ENCODE data around the gene RHBDL1. TPM values are rescaled to one million over a fixed set of nuclear protein-coding genes. Genes with fewer than 3 reads are reported as not detected.

Gene RHBDL1
- total RNA-seq, 1 donor from 2014 or later: 2.3 TPM

- TF ChIP-seq CTCF (IDR thresholded peaks at IDR 0.05; ENCODE audit: borderline replicate concordance): no peak
- no peaks in the 10 kb centered on the region for H3K9me3 ChIP-seq (replicated peaks)
- H3K27ac ChIP-seq (replicated peaks): no peak overlapping the region
- DNase-seq: no peak
- peaks cover 16% of the 10 kb centered on the region for H3K4me1 ChIP-seq
- H3K27me3 ChIP-seq (ENCODE audit: low read depth): no peaks in the 10 kb centered on the region
- H3K4me3 ChIP-seq: no peak overlapping the region
- no peaks in the 10 kb centered on the region for H3K36me3 ChIP-seq
- intact Hi-C loops (cut with micrococcal nuclease): no loop called here
Measured at GRCh38 chr16:657487-657886, 18.0 kb upstream of the RHBDL1 start.

GRCh38 chr16:658679-659571 is 16.5 kb upstream of the RHBDL1 start:
- intact Hi-C loops (cut with micrococcal nuclease): no loop called here
- H3K4me1 ChIP-seq: peaks cover 16% of the 10 kb centered on the region
- TF ChIP-seq CTCF (IDR thresholded peaks at IDR 0.05; ENCODE audit: borderline replicate concordance): no peak
- H3K36me3 ChIP-seq: no peaks in the 10 kb centered on the region
- H3K27me3 ChIP-seq (ENCODE audit: low read depth): no peaks in the 10 kb centered on the region
- H3K9me3 ChIP-seq (replicated peaks): no peaks in the 10 kb centered on the region
- DNase-seq: no peak
- no peak overlapping the region for H3K4me3 ChIP-seq
- H3K27ac ChIP-seq (replicated peaks): no peak overlapping the region

- Histone ChIP-seq H3K27me3 (ENCODE audit: low read depth) (no peaks in the 10 kb centered on the region), H3K36me3 (no peaks in the 10 kb centered on the region), H3K27ac (replicated peaks) (no peak overlapping the region), H3K4me3 (no peak overlapping the region), H3K9me3 (replicated peaks) (no peaks in the 10 kb centered on the region), H3K4me1 (peaks cover 16% of the 10 kb centered on the region)
- intact Hi-C loops (cut with micrococcal nuclease): no loop called here
- DNase-seq: no peak
- no peak for TF ChIP-seq CTCF (IDR thresholded peaks at IDR 0.05; ENCODE audit: borderline replicate concordance)
Measured at GRCh38 chr16:659618-660017, 15.9 kb upstream of the RHBDL1 start.

- peak overlapping the region; percentile 52 for H3K4me3 ChIP-seq
- H3K4me1 ChIP-seq: peaks cover 16% of the 10 kb centered on the region
- no peak for TF ChIP-seq CTCF (IDR thresholded peaks at IDR 0.05; ENCODE audit: borderline replicate concordance)
- intact Hi-C loops (cut with micrococcal nuclease): no loop called here
- H3K27me3 ChIP-seq (ENCODE audit: low read depth): no peaks in the 10 kb centered on the region
- H3K27ac ChIP-seq (replicated peaks): peak overlapping the region; percentile 69
- no peaks in the 10 kb centered on the region for H3K36me3 ChIP-seq
- no peak for DNase-seq
- no peaks in the 10 kb centered on the region for H3K9me3 ChIP-seq (replicated peaks)
Measured at GRCh38 chr16:660132-660458, 15.4 kb upstream of the RHBDL1 start.

GRCh38 chr16:660459-661183 is 14.8 kb upstream of the RHBDL1 start:
- Histone ChIP-seq H3K27ac (replicated peaks) (peak overlapping the region; percentile 77), H3K27me3 (ENCODE audit: low read depth) (no peaks in the 10 kb centered on the region), H3K4me3 (peak overlapping the region; percentile 52), H3K9me3 (replicated peaks) (no peaks in the 10 kb centered on the region), H3K36me3 (no peaks in the 10 kb centered on the region), H3K4me1 (peaks cover 16% of the 10 kb centered on the region)
- peak; percentile 76 for TF ChIP-seq CTCF (IDR thresholded peaks at IDR 0.05; ENCODE audit: borderline replicate concordance)
- intact Hi-C loops (cut with micrococcal nuclease): no loop called here
- DNase-seq: peak; percentile 90
